ENCODE data around the gene PLPPR1. TPM values are rescaled to one million over a fixed set of nuclear protein-coding genes. Genes with fewer than 3 reads are reported as not detected.

The PLPPR1 gene
- total RNA-seq, 4 donors from 2014 or later, result 0.47 to 0.57 TPM; not detected in 2

- intact Hi-C loops (cut with DNase I), result no loop called here
- Histone ChIP-seq H3K36me3 (no peaks in the 10 kb centered on the region), H3K4me3 (no peak overlapping the region), H3K27me3 (no peaks in the 10 kb centered on the region), H3K9me3 (no peaks in the 10 kb centered on the region), H3K4me1 (no peaks in the 10 kb centered on the region), H3K27ac (no peak overlapping the region)
- TF ChIP-seq CTCF (IDR thresholded peaks at IDR 0.05) (no peak), POLR2A (IDR thresholded peaks at IDR 0.05) (no peak)
- DNase-seq, result no peak
- WGBS, 2 donors, result 34 to 42% methylated on average over 2 of the region's 2 CpGs
Measured at GRCh38 chr9:101114317-101114716, 85.8 kb downstream of the PLPPR1 start.

- TF ChIP-seq POLR2A (IDR thresholded peaks at IDR 0.05) (no peak), CTCF (IDR thresholded peaks at IDR 0.05) (no peak)
- no peaks in the 10 kb centered on the region for H3K27me3 ChIP-seq
- H3K9me3 ChIP-seq, result no peaks in the 10 kb centered on the region
- H3K27ac ChIP-seq, result no peak overlapping the region
- no peak overlapping the region for H3K4me3 ChIP-seq
- WGBS, 2 donors, result 45 to 47% methylated on average over 4 of the region's 4 CpGs
- no peaks in the 10 kb centered on the region for H3K4me1 ChIP-seq
- no peaks in the 10 kb centered on the region for H3K36me3 ChIP-seq
- intact Hi-C loops (cut with DNase I), result no loop called here
- no peak for DNase-seq
Measured at GRCh38 chr9:101115102-101115501, 86.6 kb downstream of the PLPPR1 start.

GRCh38 chr9:101117161-101117560 lies 88.6 kb downstream of the PLPPR1 start:
- Histone ChIP-seq H3K36me3 (no peaks in the 10 kb centered on the region), H3K4me3 (no peak overlapping the region), H3K27me3 (no peaks in the 10 kb centered on the region), H3K9me3 (no peaks in the 10 kb centered on the region), H3K4me1 (no peaks in the 10 kb centered on the region), H3K27ac (no peak overlapping the region)
- 44 to 89% methylated on average over 1 of the region's 1 CpG for WGBS, 2 donors
- TF ChIP-seq POLR2A (IDR thresholded peaks at IDR 0.05) (no peak), CTCF (IDR thresholded peaks at IDR 0.05) (no peak)
- intact Hi-C loops (cut with DNase I), result no loop called here
- no peak for DNase-seq

GRCh38 chr9:101119206-101119819 lies 90.8 kb downstream of the PLPPR1 start:
- 21 to 31% methylated on average over 2 to 3 of the region's 3 CpGs for WGBS, 2 donors
- intact Hi-C loops (cut with DNase I), result no loop called here
- H3K4me3 ChIP-seq, result no peak overlapping the region
- H3K27ac ChIP-seq, result no peak overlapping the region
- DNase-seq, result no peak
- H3K36me3 ChIP-seq, result no peaks in the 10 kb centered on the region
- peaks cover 0 to 10% (median 0%) of the 10 kb centered on the region in 3 donors for H3K9me3 ChIP-seq
- H3K4me1 ChIP-seq, result no peaks in the 10 kb centered on the region
- no peaks in the 10 kb centered on the region for H3K27me3 ChIP-seq
- TF ChIP-seq CTCF (IDR thresholded peaks at IDR 0.05) (peak; percentile 18 to 70 (median 51)), POLR2A (IDR thresholded peaks at IDR 0.05) (no peak)

GRCh38 chr9:101121836-101122399 lies 93.4 kb downstream of the PLPPR1 start:
- Histone ChIP-seq H3K9me3 (peaks cover 0 to 10% (median 0%) of the 10 kb centered on the region in 3 donors), H3K4me1 (no peaks in the 10 kb centered on the region), H3K27ac (no peak overlapping the region), H3K4me3 (no peak overlapping the region), H3K27me3 (no peaks in the 10 kb centered on the region), H3K36me3 (no peaks in the 10 kb centered on the region)
- intact Hi-C loops (cut with DNase I), result loop anchor here (10.0 kb wide), 1 partner anchor 183 kb away; no protein-coding TSS in a partner anchor
- WGBS, 2 donors, result 16 to 18% methylated on average over 2 of the region's 2 CpGs
- no peak for TF ChIP-seq POLR2A (IDR thresholded peaks at IDR 0.05)
- DNase-seq, result no peak
